Pulmonary artery endothelial cell (primary cell): ENCODE data around the gene SF3A2. TPM values are rescaled to one million over a fixed set of nuclear protein-coding genes. Genes with fewer than 3 reads are reported as not detected.

Source experiments
- DNase-seq: peaks from one replicate; pipeline ENCODE4 v3.0.0-alpha.2; 2011; ENCODE audit warnings: low read depth, low spot score
- total RNA-seq: library from RNA; depleted of rRNA; stranded (reverse); fragments of >200 nt; gene quantifications from 2 replicates; pipeline ENCODE4 v1.2.3, GENCODE V29; 2014

The SF3A2 gene
- total RNA-seq, 1 donor from 2014 or later = 50.4 TPM

DNA sequence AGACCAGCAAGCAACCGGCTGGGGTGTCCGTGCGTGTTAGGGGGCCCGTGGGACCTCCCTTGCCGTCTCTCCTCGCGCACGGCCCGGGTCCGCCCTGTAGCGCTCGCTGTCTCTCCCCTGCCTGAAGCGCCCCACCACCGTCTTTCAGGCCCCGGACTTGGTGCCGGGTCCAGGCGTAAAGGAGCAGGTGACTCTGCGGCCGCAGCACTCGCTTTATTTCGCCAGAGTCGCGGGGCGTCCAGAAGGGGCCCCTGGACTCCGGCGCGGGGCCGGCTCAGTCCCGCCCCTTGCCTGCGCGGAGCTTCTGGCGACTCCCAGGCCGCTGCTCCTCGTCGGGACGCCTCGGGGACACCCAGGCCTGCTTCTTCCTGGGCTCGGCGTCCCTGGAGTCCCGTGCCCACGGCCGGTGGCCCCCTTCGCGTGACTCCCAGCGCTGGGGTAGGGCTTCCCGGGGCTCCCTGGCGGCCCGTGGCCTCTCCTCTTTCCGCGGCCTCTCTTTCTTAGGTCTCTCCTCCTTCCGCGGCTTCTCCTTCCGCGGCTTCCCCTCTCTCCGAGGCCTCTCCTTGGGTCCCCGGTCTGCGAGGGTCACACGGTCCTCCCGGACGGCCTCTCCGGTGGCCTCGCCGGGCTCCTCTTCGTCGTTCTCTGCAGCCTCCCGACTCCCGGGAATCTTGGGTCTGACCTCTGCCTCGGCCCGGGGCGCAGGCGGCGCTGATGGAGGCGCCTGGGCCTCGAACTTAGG is 15.6 kb downstream of the SF3A2 start:
- DNase-seq = no peak

DNA sequence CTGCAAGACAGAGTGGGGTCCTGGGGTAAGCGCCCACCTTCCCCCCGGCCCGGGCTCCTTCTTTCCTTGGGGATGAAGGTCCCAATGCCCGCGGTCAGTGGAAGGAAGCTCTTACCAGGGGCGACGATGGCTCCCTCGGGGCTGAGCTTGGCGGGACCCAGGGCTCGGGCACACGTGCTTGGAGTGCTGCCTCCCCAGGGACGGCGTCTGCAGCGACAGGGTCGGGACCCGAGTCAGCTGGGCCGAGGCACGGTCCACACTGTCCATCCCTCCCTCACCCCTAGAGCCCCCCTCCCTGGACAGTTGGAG is 16.1 kb downstream of the SF3A2 start:
- no peak for DNase-seq

DNA sequence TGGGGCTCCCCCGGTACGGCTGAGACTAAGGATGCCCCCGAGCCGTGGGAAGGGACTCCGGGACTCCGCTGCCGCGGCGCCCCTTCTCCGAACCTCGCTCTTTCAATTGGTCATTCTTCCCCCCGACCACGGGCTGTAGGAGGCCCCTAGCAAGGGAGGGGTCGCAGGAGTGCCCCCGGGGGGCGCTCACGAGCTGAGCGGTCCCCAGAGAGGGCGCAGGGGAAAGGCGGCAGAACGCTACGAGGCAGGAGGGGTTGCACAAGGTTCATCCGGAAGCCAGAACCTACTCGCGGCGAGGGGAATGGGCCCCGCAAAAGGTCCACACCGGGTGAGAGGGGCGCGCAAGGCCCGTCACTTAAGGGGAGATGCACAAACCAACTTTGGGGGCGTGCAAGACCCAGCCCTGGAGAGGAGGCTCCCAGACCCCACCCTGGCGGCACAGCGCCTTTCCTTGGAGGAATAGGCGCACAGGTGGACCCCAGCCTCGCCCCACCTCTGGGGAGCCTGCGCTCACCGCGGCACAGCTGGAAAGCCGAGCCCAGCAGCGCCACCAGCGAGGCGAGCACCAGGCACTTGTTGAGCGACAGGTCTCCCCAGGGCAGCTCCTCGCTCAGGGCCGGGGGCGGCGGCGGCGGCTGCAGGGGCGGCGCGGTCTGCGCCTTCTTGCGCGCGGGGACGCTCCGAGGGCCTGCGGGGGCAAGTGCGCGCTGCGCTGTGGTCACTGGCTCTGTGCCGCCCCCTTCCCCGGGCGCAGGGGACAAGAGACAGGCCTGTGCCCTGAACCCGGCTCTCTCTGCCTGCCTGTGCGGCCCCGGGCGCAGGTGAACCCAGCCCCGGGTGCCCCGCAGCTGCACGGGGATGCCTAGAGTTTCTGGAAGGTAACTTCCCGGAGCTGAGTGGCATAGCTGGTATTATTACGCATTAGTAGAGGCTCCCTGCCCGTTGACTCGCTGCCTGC is 16.8 kb downstream of the SF3A2 start:
- no peak for DNase-seq

DNA sequence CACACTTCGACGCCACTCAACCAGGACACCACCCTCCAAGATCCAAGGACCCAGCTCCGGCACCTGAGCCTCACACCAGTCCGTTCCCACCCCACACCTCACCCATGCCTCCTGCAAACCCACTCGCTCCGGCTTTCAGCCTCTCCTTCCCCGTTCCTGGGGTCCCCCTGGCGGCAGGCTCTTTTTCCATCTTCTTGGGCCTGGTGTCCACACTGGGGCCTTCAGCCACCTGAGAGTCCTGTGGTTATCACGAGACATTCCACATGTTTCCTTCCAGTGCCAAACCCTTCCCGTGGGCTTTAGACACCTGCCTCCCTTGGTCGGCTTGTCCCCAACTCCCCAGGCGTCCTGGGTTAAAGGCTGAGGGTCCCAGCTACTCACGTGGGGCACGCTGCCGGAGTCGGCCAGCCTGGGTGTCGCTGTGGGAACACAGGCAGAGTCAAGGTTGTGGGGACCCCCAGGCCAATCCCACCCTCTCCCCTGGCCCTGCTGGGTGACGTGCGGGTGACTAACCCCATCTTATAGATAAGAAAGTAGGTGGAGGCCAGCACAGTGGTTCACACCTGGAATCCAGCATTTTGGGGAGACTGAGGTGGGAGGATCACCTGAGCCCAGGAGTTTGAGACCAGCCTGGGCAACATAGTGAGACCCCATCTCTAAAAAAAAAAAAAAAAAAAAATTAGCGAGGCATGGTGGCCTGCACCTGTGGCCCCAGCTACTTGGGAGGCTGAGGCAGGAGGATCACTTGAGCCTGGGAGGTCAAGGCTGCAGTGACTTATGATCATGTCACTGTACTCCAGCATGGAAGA is 17.6 kb downstream of the SF3A2 start:
- DNase-seq = no peak

DNA sequence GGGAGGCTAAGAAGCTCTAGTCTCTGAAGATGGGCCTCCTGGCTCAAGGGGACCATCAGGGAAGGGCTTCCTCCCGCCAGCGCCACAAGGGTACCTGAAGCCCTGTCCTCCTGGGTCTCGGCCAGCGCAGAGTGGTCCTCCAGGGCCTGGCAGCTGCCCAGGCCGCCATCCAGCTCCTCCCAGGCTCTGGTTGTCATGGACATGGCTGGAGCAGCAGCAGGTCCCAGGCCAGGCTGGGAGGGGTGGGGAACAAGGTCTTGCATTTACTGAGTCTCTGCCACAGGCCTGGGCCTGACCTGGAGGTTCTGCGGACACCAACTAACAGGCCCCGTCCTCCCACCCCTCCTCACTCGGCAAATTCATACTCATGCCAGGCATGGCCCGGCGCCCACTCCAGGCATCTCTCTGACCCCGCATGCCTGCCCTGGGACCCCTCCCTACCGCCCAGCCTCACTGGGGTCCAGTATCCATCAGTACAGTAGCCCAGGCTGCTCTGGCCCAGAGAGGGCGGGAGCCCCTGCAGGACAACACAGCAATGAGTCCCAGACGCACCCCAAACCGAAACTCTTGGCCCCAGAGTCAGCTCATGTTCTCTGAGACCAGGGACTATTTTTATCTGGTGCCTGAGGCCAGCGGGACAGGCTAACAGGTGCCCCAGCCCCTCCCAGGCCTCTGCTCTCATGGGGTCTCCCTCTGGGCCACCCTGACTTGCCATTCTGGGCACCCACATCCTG is 18.7 kb downstream of the SF3A2 start:
- DNase-seq = no peak

DNA sequence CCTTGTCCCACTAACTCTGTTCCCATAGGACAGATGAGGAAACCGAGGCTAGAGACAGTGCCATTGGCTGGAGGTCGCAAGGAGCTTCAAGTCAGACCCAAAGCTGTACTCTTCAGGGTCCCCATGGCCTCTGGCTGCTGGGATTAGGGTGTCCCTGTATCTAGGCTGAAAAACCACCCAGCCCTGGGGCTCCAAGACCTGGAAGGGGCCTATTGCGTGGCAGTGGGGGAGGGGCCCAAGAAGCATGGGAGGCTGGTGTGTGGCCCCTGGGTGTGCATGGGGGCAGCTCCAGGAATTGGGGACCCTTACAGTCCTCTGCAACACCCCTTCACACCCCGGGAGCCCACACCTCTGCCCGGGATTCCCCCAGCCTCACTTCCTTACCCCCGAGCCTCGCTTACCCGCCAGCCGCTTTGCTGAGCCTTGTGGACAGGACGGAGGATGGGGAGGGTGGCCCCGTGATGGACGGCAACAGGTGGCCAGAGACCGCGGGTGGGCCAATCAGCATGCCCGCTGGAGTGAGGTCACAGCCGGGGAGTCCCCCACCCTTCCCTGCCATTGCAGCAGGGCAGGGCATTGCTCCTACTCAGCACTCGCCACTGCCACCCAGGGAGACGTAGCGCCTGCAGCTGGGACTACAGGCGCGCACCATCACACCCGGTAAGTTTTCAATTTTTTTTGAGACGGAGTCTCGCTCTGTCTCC is 19.5 kb downstream of the SF3A2 start, which contains the start of gene JSRP1:
TSS of gene JSRP1 (minus strand) at position 436 of the 704 bp plus-strand sequence. CDS start 1,103 bp downstream, outside the sequence.
- DNase-seq = no peak

- no peak for DNase-seq
Observed at GRCh38 chr19:2259336-2259735, 22.7 kb downstream of the SF3A2 start.

DNA sequence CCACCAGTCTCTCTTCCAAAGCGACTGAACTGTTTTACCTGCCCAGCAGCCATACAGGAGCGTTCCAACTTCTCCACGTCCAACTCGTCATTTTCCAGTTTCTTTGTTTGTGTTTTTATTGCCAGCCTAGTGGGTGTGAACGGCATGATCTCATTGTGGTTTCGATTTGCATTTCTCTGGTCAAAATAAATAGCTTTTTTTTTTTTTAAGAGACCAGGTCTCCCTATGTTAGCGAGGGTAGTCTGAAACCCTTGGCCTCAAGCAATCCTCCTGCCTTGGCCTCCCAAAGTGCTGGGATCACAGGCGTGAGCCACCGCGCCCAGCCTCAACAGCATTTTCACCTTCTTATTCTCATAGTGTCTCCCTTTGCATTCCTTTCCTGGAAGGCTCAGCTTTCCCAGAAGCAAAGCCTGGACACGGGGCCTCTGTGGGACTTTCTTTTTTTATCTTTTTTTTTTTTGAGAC is 23.7 kb downstream of the SF3A2 start:
- DNase-seq = no peak

DNA sequence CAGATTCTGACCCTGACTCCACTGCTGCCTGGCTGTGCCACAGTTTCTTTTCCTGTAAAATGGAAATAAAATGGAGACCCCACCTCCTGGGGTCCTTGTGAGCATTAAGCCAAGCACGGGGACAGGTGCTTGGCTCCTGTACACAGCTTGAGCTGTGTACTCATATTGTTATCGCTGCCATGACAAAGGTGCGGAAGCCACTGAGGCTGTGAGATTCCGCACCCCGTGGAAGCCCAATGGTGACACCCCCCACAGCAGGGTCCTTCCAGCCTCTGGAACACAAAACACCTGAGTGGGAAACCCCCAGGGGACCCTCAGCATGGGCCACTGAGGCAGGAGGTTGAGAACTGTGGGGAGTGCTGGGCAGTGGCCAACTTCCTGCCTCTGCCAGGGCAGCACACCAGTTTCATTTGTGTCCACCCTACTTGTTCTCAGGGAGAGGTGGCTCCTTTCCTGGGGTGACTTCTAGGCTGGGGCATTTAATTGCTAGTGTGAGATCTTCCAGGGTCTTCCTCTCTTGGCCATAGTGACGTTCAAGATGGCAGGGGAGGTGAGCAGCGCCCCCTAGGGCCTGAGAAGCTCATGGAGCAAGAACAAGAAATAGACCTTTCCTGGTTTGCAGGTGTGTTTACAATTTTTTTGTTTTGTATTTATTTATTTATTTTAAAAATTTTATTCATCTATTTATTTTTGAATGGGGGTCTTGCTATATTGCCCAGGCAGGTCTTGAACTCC is 25.0 kb downstream of the SF3A2 start:
- DNase-seq = no peak

DNA sequence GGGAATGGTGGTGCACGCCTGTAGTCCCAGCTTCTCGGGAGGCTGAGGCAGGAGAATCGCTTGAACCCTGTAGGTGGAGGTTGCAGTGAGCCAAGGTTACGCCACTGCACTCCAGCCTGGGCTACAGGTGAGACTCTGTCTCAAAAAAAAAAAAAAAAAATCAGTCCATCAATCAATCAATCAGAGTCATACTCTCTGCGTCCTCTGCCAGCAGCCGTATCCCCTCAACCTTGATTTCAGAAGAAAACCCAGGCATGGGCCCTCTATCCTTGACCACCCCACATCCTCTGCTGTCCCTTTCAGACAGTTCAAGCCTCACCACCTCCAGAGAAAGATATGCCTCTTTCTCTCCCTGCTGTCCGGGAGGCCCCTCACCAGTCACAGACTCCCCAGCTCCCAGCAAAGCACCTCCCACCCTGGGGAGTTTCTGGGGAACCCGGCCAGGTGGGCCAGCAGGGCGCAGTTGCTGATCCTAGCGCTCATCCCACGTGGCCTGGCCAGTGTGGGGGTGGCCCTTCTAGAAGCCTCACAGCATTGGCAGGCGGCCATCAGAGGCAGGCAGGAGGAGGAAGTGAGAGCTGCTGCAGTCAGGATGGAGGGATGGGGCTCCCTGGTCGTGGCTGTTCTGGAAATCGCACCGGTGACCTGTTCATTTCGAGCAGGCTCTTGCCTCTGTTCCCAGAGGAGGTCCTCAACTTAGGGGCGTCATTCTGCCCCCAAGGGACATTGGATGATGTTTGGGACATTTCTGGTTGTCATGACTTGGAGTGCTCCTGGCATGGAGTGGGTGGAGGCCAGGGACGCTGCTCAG is 29.8 kb downstream of the SF3A2 start:
- DNase-seq = peak; percentile 47

DNA sequence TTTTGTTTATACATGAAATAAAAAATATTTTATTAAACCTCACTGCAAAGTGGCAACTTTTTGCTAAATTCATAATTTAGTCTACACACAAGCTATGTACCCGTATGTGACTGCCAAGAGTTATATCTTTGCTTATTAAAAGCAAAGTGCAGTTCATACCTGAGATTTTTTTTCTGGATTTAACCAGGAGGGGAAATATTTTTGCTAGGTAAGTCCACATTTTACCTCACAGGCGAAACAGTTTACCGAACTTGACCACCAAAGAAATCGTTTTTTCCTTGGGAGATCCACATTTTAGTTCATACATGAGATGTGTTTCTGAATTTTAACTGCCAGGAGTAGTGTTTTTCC is 31.8 kb downstream of the SF3A2 start:
- no peak for DNase-seq

- DNase-seq = no peak
Observed at GRCh38 chr19:2268861-2269243, 32.2 kb downstream of the SF3A2 start.

DNA sequence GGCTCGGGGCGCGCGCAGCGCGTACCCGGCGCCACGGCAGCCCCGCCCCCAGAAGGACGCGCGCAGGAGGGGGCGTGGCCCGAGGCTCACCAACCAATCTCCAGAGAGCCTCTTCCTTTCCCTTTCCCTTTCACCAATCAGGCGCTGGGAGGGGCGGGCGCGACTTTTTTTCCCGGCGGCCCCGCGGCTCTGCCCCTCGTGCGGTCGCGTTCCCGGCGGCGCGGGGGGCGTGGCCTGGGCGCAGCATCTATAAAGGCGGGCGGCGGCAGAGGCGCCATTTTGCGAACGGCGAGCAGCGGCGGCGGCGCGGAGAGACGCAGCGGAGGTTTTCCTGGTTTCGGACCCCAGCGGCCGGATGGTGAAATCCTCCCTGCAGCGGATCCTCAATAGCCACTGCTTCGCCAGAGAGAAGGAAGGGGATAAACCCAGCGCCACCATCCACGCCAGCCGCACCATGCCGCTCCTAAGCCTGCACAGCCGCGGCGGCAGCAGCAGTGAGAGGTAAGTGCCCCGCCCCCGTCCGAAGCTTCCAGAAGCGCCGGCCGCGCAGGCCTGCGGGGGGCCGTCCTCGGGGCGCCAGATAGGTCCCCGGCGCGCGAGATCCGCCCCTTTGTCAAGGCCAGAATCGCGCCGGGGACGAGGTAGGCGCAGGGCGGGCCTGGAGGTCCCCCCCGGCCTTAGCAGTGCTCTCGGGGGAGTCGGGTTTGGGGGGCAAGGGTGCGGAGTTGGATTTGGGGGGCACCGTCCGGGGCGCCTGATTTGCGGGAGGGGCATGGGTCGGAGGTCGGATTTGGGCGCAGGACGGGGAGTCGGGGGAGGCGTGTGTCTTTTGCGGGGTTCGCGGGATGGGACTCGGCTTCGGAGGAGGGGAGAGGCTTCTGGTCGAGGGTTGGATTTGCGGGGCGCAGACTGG is 32.9 kb downstream of the SF3A2 start:
- peak; percentile 80 for DNase-seq

DNA sequence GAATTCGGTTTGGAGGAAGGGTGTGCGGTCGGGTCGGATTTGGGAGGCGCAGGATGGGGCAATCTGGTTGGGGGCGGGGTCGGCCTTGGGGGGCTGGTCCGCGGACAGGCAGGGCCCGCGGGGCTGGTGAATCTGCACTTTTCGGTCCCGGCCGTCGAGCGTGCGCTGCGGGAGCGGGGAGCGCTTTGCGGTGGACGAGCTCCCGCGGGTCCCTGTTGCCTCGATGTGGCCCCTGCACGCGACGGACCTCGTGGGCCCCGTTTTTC is 33.5 kb downstream of the SF3A2 start:
- no peak for DNase-seq

GRCh38 chr19:2270423-2271233 is 34.0 kb downstream of the SF3A2 start:
- DNase-seq = peak; percentile 39

- no peak for DNase-seq
Observed at GRCh38 chr19:2271234-2272103, 34.8 kb downstream of the SF3A2 start.
